A673 (cell line): ENCODE measurements around the gene TAS2R38.

Source experiments
- EZH2 ChIP-seq: fragments of 200-600 bp; sonication (generic); IDR thresholded peaks from 2 replicates; pipeline ENCODE4 v1.6.1; 2017; ENCODE audit warnings: borderline replicate concordance, low read depth, mild to moderate bottlenecking, mixed read lengths, antibody characterized with exemption, low read length; ENCODE audit not compliant: poor library complexity, severe bottlenecking
- TF ChIP-seq, protein P1 (sequence below): fragments of 300-800, 200-600 bp; sonication (generic); conservative IDR thresholded peaks from 2 replicates; pipeline ENCODE4 v1.5.1; 2017; ENCODE audit warnings: low read depth, mild to moderate bottlenecking, antibody characterized with exemption, low read length, moderate library complexity, mixed read lengths

DNA sequence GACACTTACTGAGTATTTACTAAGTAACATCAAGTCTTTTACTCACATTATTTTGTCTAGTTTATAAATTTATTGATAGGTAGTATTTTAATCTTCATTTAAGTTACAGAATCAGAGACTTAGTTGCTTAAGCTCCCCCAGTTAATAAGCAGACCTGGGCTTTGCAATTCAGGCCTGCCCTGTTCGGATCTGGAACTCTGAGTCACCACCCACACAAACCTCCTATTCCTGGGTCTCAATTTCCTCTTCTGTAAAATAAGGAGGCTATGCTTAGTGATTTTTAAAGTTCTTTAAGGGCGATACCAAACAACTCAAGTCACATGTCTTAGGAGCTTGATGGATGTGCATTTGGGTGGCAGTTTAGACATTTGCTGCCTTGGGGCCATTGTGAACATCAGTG, 18.6 kb upstream of the TAS2R38 start:
- TF ChIP-seq, protein P1, sequence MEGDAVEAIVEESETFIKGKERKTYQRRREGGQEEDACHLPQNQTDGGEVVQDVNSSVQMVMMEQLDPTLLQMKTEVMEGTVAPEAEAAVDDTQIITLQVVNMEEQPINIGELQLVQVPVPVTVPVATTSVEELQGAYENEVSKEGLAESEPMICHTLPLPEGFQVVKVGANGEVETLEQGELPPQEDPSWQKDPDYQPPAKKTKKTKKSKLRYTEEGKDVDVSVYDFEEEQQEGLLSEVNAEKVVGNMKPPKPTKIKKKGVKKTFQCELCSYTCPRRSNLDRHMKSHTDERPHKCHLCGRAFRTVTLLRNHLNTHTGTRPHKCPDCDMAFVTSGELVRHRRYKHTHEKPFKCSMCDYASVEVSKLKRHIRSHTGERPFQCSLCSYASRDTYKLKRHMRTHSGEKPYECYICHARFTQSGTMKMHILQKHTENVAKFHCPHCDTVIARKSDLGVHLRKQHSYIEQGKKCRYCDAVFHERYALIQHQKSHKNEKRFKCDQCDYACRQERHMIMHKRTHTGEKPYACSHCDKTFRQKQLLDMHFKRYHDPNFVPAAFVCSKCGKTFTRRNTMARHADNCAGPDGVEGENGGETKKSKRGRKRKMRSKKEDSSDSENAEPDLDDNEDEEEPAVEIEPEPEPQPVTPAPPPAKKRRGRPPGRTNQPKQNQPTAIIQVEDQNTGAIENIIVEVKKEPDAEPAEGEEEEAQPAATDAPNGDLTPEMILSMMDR, result no peak
- TF ChIP-seq EZH2, result no peak
